GM19452 (cell line): ENCODE measurements around the gene ADARB1.

Experiments
- ATAC-seq: cut with Tn5 transposase; IDR thresholded peaks from one replicate; pipeline ENCODE4 v1.9.1; 2021; ENCODE audit not compliant: unreplicated experiment

ADARB1 gene

DNA sequence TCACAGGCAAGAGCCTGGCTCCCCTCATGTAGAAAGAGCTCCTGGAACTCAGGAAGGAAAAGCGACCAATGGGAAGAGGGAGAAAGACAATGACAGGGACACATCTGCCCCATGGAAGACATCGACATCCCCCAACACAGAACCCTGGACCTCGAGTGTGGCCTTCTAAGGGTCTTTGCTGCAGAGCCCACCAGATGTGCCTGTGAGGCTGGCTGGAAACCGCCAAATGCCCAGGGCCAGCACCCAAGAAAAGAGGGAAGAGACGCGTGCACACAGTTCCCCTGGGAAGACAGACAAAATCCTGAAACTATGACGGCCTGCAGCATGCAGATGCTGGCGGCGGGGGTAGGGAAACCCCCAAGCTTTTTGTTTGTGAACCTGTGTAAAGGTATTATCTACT is 36.4 kb upstream of the ADARB1 start:
- ATAC-seq, result no peak

DNA sequence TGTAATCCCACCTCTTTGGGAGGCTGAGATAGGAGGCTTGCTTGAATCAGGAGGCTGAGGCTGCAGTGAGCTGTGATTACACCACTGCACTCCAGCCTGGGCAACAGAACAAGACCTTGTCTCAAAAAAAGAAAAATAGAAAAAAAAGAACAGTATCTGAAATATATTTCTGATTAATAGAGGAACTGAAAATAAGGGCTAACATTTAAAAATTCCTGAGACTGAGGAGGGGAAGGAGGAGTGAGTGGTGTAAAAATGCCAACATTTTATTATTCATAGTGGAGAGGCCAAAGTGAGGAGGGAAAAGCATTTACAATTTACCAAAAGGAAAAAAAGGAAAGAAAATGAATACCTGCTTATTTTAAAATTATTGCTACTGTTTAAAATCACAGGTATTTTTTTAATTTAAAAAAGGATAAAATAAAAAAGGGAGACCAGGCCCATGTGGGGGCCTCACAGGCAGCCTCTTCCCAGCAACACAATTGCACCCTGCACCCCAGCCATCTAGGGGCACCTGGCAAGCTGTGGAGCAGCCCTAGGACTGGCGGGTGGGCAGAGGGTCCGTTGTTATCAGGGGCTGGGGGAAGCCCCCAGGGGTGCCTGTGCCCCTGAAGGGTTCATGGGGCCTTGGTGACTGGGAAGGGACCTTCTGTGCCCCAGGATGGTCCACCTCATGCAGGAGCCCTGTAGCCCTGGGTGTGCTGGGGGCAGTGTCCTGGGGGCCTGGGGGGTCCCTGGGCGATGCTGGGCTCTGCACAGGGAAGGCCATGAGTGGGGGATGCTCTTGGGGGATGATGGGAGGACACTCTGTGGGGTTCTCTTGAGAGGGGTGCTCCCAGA is 34.8 kb upstream of the ADARB1 start:
- ATAC-seq, result no peak

DNA sequence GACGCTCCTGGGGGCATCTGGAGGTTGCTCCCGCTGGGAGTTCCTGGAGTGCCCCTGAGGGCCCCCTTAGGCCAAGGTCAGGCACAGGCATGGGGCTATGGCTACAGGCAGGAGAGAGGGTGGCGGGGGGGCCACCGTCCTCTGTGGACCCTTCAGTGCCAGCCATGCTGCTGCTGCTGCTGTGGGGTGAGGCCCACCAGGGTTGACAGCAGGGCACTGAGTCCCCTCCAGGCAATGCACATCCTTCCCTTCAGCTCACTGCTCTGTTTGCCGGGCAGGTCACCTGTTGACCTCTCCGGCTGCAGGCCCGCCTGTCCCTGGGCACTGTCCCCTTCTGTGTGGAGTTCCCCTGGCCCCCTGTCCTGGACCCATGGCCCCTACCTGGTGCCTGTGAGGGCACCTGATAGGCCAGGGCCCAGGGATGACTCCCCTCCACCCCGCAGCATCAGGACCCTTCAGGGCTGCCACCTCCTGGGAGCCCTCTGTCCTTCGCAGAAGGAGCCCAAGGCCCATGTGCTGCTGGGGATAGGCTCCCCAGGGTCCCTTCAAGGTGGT is 34.1 kb upstream of the ADARB1 start:
- no peak for ATAC-seq

DNA sequence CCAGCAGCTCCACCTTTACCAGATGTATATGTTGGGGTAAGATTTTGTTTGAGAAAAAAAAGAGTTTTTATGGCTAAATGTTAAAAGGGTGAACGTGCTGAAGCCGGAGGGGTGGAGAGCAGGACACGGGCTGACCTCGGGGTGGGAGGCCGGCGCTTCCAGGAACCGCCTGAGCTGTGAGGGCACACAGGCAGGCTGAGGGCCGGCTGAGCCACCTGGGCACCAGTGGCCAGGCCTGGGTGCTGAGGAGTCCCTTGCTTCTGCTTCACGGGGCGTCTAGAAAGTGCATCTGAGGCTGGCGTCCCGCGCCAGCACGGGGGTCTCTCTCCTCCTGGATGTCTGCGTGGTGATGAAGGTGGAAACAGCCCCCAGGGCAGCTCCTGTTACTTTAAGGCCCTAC is 33.6 kb upstream of the ADARB1 start:
- no peak for ATAC-seq

DNA sequence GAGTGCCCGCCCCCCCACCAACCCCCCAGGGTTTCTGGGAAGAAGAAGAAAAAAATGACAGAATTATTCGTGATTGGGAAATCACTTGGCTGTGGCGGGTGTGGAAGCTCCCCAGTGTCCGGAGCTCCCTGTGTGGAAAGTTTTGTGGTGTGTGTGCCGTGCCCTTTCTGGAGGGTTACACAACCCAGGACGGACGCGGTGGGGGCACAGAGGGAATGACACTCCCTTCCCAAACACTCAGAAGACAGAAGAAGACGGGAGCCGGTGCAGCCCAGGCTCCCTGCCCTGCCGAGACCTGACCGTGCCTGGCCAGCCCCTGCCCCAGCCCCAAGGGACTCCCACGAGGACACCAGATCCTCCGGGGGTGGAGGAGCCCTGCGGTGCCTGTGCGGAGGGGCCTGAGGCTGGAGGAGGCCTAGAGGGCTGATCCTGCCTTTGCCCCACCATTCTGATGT is 33.0 kb upstream of the ADARB1 start:
- no peak for ATAC-seq

DNA sequence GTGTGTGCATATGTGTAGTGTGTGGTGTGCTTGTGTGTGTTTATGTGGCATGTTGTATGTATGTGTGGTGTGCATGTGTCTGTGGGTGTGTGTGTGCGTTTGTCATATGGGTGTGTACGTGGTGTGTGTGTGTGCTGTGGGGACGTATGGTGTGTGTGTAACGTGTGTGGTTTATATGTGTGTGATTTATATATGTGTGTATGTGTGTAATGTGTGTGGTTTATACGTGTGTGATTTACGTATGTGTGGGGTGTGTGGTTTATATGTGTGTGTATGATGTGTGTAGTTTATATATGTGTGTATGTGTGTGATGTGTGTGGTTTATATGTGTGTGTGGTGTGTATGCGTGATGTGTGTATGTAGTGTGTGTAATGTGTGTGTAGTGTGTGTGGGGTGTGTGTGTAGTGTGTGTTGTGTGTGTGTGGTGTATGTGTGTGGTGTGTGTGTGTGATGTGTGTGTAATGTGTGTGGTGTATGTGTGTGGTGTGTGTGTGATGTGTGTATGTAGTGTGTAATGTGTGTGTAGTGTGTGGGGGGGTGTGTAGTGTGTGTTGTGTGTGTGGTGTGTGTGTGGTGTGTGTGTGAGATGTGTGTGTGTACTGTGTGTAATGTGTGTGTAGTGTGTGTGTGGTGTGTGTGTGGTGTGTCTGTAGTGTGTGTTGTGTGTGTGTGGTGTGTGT is 32.3 kb upstream of the ADARB1 start:
- ATAC-seq, result no peak

DNA sequence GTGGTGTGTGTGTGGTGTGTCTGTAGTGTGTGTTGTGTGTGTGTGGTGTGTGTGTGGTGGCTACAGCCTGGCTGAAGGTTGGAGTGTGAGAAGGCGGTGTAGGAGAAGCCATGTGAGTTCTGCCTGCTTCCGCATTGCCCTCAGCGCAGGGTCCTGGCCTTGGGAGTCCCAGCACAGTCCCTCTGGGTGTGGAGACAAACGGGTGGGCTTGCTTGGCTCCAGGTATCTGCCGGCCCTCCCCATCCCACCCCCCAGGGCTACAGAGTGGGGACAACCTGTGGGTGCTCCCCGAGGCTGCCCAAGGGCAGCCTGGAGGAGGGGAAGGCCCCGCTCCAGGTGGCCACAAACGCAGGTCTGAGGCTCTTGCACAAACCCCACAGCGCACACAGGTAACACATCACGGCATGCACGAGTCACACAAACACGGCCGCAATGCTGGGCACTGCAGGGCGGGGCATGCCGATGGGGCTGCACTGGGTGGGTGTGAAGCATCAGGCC is 31.7 kb upstream of the ADARB1 start:
- no peak for ATAC-seq

DNA sequence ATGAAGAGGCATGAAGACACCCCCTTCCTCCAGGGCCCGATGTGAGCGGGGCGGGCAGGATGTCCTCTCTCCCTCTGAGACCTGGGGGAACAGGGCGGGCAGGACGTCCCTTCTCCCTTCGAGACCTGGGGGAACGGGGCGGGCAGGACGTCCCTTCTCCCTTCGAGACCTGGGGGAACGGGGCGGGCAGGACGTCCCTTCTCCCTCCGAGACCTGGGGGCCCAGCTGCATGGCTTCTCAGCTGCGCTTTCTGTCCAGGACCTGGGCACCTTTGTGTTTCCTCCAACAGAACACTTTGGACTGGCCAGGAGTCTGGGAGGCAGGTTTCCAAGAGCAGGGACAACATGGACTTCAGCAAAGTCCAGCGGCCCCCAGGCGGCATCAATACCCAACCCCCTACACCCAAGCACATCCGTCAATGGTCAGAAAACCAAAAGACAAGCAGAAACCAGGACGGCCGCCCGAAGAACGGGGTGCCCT is 30.8 kb upstream of the ADARB1 start:
- ATAC-seq, result no peak

DNA sequence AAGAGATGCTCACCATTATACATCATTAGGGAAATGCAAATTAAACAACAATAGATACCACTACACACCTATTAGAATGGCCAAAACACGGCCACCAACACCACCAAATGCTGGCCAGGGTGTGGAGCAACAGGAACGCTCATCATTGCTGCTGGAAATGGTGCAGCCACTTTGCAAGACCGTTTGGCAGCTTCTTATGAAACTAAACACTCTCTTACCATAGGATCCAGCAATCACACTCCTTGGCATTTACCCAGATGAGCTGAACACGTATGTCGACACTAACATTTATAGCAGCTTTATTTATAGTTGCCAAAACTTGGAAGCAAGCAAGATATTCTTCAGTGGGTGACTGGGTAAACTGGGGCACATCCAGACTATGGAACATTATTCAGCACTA is 28.9 kb upstream of the ADARB1 start:
- ATAC-seq, result no peak

DNA sequence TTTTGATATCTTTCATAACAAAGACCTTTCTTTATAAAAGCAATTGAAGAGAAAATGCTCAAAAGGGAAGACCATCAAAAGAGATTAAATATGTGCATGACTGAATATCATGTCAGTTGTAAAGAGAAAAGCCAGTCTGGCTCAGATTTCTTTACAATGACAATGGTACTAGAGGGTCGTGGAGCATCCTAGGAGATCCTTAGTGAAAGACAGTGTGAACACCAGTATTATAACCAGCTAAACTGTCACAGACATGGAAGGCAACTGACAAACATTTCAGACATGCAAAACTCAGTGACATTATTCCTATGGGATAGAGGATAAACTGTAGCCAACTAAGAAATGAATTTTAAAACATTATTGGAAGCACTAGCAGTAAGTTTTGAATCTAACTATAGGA is 27.1 kb upstream of the ADARB1 start:
- ATAC-seq, result no peak

DNA sequence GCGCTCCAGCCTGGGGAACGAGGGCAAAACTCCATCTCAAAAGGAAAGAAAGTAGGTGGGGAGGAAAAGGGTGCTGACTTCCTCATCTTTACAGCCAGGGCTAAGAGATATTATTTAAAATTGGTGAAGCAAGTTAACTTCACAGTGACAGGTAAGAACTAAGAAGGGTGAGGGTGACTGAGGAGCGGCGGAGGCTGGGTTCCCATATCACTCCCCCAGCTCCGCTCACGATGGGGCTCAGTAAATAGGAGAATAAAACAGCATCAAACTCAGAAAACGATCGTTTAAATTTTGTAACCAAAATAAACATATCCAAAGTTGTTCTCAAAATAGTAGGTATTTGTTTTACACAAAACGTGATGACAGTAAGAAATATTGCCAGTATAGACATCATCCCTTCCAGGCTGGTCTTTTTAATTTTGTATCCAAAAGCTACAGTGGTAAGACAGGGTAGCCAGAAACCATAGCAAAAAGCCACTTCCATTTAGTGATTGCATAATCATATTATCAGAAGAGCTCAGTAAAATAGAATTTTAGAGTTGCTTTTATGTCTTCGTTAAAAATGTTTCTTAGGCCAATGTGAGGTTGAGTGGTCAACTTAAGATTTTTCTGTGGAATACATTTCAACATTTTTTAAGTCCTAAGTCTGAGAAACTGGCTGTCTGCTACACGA is 26.2 kb upstream of the ADARB1 start:
- no peak for ATAC-seq

DNA sequence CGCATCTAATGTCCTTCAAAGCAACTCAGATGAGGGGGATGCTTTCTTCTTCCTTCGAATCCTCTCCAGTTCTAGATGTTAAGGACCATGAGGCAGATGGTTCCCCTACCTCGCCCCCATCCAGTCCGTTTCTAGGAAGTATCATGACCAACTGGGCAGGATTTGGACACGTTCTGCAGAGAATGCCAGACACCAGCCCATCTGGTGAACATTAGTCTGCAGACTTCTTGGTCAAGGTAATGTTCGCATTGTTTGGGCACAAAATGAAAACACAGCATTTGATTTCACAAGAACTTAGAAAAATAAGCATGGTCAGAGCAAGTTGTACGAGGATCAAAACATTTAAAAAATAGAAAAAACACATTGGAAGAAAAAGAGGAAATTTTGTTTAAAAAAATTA is 25.4 kb upstream of the ADARB1 start:
- no peak for ATAC-seq

DNA sequence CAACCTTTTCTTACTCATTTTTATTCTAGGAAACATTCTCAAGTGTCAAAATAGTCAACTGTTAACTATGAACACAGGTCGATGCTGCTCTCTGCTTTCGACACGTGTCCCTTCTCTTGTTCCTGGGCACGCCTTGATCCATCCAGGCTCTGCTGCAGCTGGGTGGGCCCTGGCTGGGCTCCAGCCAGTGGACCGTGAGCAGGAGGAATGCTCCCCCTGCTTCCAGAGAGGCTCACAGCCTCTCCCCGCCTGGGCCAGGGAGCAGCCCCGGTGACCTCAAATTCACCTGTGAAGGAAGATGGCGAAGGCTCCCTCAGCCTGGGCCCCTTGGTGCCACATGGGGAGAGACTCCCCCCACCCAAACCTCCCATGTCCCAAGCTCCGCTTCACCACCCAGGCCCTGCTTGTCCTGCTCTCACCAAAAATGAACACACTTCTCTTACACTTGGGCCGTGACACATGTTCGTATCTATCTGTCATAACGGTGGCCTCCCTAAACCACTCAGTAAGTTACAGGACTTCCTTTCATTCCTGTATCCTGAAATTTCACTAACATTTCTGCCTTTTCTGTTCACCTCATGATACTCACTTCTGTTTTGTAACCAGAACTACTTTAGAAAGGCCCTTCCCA is 24.6 kb upstream of the ADARB1 start:
- no peak for ATAC-seq

DNA sequence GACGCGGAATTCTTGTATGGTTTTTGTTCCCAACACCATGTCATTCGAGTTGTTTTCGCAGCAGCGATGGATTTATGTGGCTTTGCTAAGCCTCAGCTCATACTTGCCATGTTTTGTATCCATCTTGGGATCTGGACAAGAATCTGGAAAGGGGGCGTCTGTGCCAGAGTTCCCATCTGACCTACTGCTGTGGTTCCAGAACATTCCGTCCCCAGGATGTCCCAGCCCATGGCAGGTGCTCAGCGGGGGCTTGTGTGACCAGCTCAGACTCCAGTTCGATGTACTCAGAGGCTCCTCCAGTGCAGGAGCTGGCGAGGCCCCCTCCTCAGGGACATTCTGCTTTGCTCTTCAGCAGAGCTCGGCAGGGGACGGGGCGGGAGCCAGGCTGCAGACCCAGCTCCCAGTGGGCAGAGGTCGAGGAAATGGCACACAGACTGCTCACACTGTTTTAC is 24.0 kb upstream of the ADARB1 start:
- ATAC-seq, result no peak

DNA sequence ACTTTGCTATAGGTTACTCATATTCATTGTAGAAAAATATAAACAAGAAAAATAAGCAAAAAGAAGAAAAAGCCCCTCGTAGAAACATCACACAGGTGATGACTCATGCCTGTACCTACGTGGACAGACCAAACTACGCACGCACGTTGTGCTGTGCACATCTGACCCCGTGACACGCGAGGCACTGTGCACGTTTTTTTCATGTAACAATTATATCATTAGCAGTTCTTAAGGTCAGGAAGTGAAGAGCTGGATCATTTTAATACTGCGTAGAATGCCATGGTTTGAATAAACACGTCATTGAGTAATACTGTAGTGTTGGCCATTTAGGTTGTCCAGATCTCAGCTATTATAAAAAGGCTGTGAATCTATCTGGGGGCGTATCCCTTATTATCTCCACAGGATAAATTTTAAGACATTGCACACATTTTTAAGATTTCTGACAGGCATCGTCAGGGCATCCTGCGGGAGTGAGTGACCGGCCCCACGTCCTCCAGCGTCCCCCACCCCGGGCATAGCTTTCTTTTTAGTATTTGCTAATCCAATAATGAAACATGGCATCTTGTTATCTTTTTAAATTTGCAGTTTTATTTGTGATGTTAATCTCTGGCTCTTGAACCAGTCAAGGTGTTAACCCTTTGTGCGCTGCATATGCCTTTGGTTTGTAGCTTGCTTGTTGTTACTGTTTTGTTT is 23.4 kb upstream of the ADARB1 start:
- ATAC-seq, result no peak

DNA sequence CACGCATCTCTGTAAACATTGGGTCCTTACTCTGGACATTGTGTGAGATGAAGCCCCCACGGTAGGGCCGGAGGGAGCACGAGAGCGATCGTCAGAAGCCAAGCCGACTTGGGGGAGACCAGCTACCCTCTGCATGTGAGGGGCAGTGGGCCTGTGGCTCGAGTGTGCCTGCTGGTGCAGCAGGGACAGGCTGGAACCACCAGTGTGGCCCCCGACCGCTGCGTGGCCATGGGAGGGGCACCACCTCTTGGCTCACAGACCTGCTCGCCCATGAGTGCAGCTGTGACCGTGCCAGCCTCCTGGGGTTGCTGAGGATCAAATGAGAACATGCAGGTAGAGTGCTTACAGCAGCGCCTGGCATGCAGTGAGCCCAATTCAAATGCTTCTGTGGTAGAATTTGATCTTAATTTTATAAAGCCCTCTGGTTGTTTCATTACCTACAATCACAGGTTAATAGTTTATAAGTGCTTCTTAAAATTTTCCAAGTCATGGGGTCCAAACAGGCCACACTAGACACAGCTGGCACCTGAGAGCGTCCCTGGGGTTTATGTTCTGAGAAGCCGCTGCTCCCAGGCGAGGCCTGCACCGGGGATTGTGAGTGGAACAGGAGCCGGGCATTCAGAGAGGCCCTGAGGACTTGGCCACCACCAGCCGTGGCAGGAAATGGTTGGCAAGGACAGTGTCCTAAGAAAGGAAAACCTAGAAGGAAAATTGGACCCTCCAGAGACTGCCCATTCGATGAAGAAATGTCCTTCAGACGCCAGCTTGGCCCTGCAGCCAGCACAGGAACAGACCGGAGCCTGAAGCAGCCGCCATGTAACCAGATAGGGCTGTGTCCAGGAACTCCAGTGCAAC is 22.6 kb upstream of the ADARB1 start:
- no peak for ATAC-seq

DNA sequence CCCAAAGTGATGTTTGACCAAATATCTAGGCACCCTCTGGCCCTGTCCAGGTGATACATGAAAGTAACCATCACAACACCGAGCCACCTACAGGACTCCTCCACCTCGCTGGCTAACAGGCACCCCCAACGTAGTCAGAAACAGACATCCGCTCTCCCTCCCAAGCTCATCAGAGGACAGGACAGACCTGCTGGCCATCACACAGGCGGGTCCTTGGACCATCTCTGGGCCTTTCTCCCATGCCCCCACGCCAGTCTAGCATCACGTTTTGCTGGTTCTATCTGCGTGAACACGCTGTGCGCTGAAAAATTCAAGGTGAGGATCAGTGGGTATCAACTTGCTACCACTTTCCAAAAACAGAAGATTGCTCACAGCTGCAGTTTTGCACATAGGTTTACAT is 21.4 kb upstream of the ADARB1 start:
- no peak for ATAC-seq

DNA sequence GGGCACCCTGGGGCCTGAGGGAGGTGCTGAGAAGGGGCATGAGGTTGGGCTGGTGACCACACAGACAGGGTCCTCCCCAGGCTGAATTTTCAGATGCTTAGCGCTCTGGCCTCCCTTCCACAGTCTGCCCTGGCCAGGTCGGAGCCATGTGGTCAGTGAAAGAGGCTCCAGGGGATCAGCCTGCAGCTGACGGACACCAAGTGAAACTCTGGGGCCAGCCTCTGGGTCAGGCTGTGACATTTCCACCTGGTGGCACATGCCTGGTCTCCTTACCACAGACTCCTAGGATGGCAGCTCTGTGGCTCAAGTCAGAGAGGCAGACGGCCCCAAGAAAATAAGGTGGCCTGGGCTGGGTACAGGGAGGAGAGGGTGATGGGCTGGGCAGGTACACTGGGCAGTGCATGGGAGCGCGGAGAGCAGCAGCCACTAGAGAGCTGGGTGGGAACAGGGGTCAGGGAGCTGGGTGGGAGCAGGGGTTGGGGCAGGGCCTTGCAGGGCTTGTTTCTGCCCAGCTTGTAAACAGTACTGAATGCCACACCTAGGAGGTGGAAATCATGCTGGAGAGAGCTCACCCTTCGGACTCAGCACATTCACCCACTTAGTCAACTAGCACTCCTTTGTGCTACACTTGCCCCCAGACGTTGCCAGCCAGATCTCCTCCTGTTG is 20.7 kb upstream of the ADARB1 start:
- no peak for ATAC-seq
